PC-9 (cell line): ENCODE results near the gene TRAPPC12. TPM values are rescaled to one million over a fixed set of nuclear protein-coding genes. Genes with fewer than 3 reads are reported as not detected.

Source experiments
- BruUV-seq: library from RNA; stranded (reverse); fragments of 400-500 nt; replicated peaks from 2 replicates; lab custom pipeline; 2021; lab: Mats Ljungman, UMichigan
- CTCF ChIA-PET: fragments of 300-600 bp; sonication (Branson Sonifier 250); formaldehyde crosslinking; loops from one replicate; lab custom pipeline; 2022; ENCODE audit warnings: antibody characterized with exemption; lab: Charles Lee
- POLR2A ChIA-PET: fragments of 300-600 bp; sonication (Branson Sonifier 250); formaldehyde crosslinking; loops from one replicate; lab custom pipeline; 2022; ENCODE audit warnings: antibody characterized with exemption; ENCODE audit not compliant: unreplicated experiment; lab: Charles Lee
- DNase-seq, 2 experiments: peaks; one replicate each; pipeline versions ENCODE4 v3.0.0 to v3.0.0-alpha.2; 2015 to 2022; ENCODE audit warnings: mixed read lengths in 1 of 2
- H2AFZ ChIP-seq: fragments of 200-600 bp; sonication (generic); 2 replicates; pipeline ENCODE4 v1.8.1; 2017; ENCODE audit warnings: antibody characterized with exemption
- H3F3A ChIP-seq: fragments of 200-600 bp; sonication (generic); 2 replicates; pipeline ENCODE4 v1.8.1; 2017; ENCODE audit warnings: antibody characterized with exemption, mild to moderate bottlenecking, low read depth; ENCODE audit not compliant: insufficient read depth
- H3K27ac ChIP-seq: fragments of 200-600 bp; sonication (generic); 2 replicates; pipeline ENCODE4 v1.6.1; 2016; ENCODE audit warnings: mixed run types
- H3K27me3 ChIP-seq: fragments of 200-600 bp; sonication (generic); 2 replicates; pipeline ENCODE4 v1.6.1; 2016; ENCODE audit warnings: low read depth, mixed run types; ENCODE audit not compliant: insufficient read depth
- H3K36me3 ChIP-seq: fragments of 200-600 bp; sonication (generic); 2 replicates; pipeline ENCODE4 v1.6.1; 2016; ENCODE audit warnings: low read depth, mixed run types
- H3K4me1 ChIP-seq: fragments of 200-600 bp; sonication (generic); replicated peaks from 2 replicates; pipeline ENCODE4 v1.6.1; 2016; ENCODE audit warnings: mixed run types; ENCODE audit not compliant: insufficient read depth
- H3K4me2 ChIP-seq: fragments of 200-600 bp; sonication (generic); 2 replicates; pipeline ENCODE4 v1.6.1; 2017; ENCODE audit warnings: mixed run types
- H3K4me3 ChIP-seq: fragments of 200-600 bp; sonication (generic); 2 replicates; pipeline ENCODE4 v1.6.1; 2016; ENCODE audit warnings: mixed run types
- H3K79me2 ChIP-seq: fragments of 200-600 bp; sonication (generic); 2 replicates; pipeline ENCODE4 v1.6.1; 2017; ENCODE audit warnings: low read depth, mixed run types
- H3K9me2 ChIP-seq: fragments of 200-600 bp; sonication (generic); 2 replicates; pipeline ENCODE4 v1.8.1; 2017; ENCODE audit warnings: mild to moderate bottlenecking; ENCODE audit not compliant: insufficient read depth
- H3K9me3 ChIP-seq: fragments of 200-600 bp; sonication (generic); 2 replicates; pipeline ENCODE4 v1.8.1; 2016; ENCODE audit warnings: low read depth; ENCODE audit not compliant: insufficient read depth
- H4K20me1 ChIP-seq: fragments of 200-600 bp; sonication (generic); 2 replicates; pipeline ENCODE4 v1.8.1; 2017; ENCODE audit not compliant: insufficient read depth
- EZH2 ChIP-seq: fragments of 200-600 bp; sonication (generic); IDR thresholded peaks from 2 replicates; pipeline ENCODE4 v1.8.0; 2017; ENCODE audit warnings: antibody characterized with exemption, low read depth
- intact Hi-C: fragments of 100-400 bp; cut with micrococcal nuclease; formaldehyde crosslinking; loops from one replicate; pipeline ENCODE4 v1.10.0; 2022; ENCODE audit not compliant: unreplicated experiment
- total RNA-seq: library from RNA; stranded (reverse); gene quantifications from 2 replicates; pipeline ENCODE4 v1.2.3, GENCODE V29; 2021
- TF ChIP-seq, protein P1 (sequence below): fragments of 200-600 bp; sonication (generic); conservative IDR thresholded peaks from 2 replicates; pipeline ENCODE4 v1.6.1; 2017; ENCODE audit warnings: mixed run types, antibody characterized with exemption, mild to moderate bottlenecking, moderate library complexity

TRAPPC12 gene
- total RNA-seq, 1 experiment from 2014 or later, result 69.3 TPM

GRCh38 chr2:3467654-3468053, 88.2 kb downstream of the TRAPPC12 start:
- Histone ChIP-seq H3F3A (peaks cover 15% of the 10 kb centered on the region; the same call in 1 of the 2 replicates), H3K36me3 (0 out of 2 replicates have a peak, but pooled peaks cover 8% of the 10 kb centered on the region), H3K4me3 (no peak overlapping the region), H3K27me3 (no peaks in the 10 kb centered on the region), H3K27ac (no peak overlapping the region), H3K4me1 (peaks cover 14% of the 10 kb centered on the region), H3K9me3 (no peaks in the 10 kb centered on the region), H3K79me2 (no peaks in the 10 kb centered on the region), H4K20me1 (peaks cover 2% of the 10 kb centered on the region; the same call in 1 of the 2 replicates), H2AFZ (no peak overlapping the region), H3K4me2 (no peak overlapping the region), H3K9me2 (no peaks in the 10 kb centered on the region)
- TF ChIP-seq EZH2, result no peak
- TF ChIP-seq, protein P1, sequence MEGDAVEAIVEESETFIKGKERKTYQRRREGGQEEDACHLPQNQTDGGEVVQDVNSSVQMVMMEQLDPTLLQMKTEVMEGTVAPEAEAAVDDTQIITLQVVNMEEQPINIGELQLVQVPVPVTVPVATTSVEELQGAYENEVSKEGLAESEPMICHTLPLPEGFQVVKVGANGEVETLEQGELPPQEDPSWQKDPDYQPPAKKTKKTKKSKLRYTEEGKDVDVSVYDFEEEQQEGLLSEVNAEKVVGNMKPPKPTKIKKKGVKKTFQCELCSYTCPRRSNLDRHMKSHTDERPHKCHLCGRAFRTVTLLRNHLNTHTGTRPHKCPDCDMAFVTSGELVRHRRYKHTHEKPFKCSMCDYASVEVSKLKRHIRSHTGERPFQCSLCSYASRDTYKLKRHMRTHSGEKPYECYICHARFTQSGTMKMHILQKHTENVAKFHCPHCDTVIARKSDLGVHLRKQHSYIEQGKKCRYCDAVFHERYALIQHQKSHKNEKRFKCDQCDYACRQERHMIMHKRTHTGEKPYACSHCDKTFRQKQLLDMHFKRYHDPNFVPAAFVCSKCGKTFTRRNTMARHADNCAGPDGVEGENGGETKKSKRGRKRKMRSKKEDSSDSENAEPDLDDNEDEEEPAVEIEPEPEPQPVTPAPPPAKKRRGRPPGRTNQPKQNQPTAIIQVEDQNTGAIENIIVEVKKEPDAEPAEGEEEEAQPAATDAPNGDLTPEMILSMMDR, result no peak
- CTCF ChIA-PET, result no interaction called here
- POLR2A ChIA-PET, result no interaction called here
- BruUV-seq, result no TSS peak
- intact Hi-C loops, result no loop called here
- DNase-seq, result no peak

- intact Hi-C loops, result no loop called here
- Histone ChIP-seq H3K79me2 (no peaks in the 10 kb centered on the region), H4K20me1 (no peaks in the 10 kb centered on the region), H3F3A (peaks cover 15% of the 10 kb centered on the region; the same call in 1 of the 2 replicates), H3K4me1 (peaks cover 14% of the 10 kb centered on the region), H3K4me3 (no peak overlapping the region), H3K9me2 (no peaks in the 10 kb centered on the region), H3K27me3 (no peaks in the 10 kb centered on the region), H3K36me3 (0 out of 2 replicates have a peak, but pooled peaks cover 8% of the 10 kb centered on the region), H3K9me3 (no peaks in the 10 kb centered on the region), H3K4me2 (no peak overlapping the region), H3K27ac (no peak overlapping the region), H2AFZ (no peak overlapping the region)
- TF ChIP-seq, protein P1, result no peak
- no peak for TF ChIP-seq EZH2
- no TSS peak for BruUV-seq
- CTCF ChIA-PET, result no interaction called here
- no peak for DNase-seq
- POLR2A ChIA-PET, result no interaction called here
These were observed 88.9 kb downstream of the TRAPPC12 start for GRCh38 chr2:3468296-3468988.

DNA sequence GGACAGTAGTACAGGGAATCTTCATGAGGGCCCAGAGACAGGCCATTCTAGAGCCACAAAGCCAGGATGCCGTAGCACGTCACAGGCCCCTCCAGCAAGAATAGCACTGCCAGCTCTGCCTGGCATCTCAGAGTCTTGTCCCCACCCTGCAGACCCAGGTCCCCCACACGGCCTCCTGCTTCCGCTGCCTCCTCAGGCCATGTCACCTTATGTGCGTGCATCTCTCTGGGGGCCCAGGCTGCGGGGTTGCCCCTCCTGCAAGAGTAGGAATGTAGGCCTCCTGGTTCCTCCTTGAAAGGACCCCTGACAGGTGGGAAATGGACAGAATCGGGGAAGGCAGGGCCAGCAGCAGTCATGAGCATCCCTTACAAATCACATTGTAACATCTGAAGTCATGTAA, 90.0 kb downstream of the TRAPPC12 start:
- Histone ChIP-seq H3K9me3 (no peaks in the 10 kb centered on the region), H3K36me3 (0 out of 2 replicates have a peak, but pooled peaks cover 8% of the 10 kb centered on the region), H3K27ac (no peak overlapping the region), H4K20me1 (no peaks in the 10 kb centered on the region), H3K9me2 (no peaks in the 10 kb centered on the region), H3K4me3 (no peak overlapping the region), H3K27me3 (no peaks in the 10 kb centered on the region), H3F3A (peaks cover 11% of the 10 kb centered on the region; the same call in 1 of the 2 replicates), H2AFZ (no peak overlapping the region), H3K4me1 (peaks cover 14% of the 10 kb centered on the region), H3K4me2 (no peak overlapping the region), H3K79me2 (no peaks in the 10 kb centered on the region)
- POLR2A ChIA-PET, result no interaction called here
- no peak for TF ChIP-seq EZH2
- TF ChIP-seq, protein P1, result no peak
- CTCF ChIA-PET, result interaction anchor here (0.6 kb wide), 1 partner anchor 29 kb away, joined by 3 read pairs; no protein-coding TSS in a partner anchor
- no TSS peak for BruUV-seq
- DNase-seq, result no peak
- intact Hi-C loops, result no loop called here
